GM19239 (cell line): ENCODE measurements around the gene FGF14.

ENCODE experiments used
- DNase-seq: peaks from one replicate; pipeline ENCODE4 v3.0.0; 2011; ENCODE audit warnings: low spot score; ENCODE audit not compliant: insufficient read length
- FAIRE-seq: peaks from 2 replicates; lab custom pipeline; 2011; peaks lifted over from hg19 to GRCh38; lab: Jason Lieb, UNC

The FGF14 gene

GRCh38 chr13:101959016-101959415, 442.8 kb downstream of the FGF14 start:
- FAIRE-seq (no peak), DNase-seq (no peak)

GRCh38 chr13:101955764-101956163, 446.1 kb downstream of the FGF14 start:
- FAIRE-seq, result no peak
- no peak for DNase-seq

GRCh38 chr13:101951114-101951513, 450.7 kb downstream of the FGF14 start:
- FAIRE-seq (no peak), DNase-seq (no peak)

GRCh38 chr13:101949681-101950080, 452.2 kb downstream of the FGF14 start:
- FAIRE-seq (no peak), DNase-seq (no peak)

GRCh38 chr13:101946401-101946800, 455.4 kb downstream of the FGF14 start:
- FAIRE-seq, result no peak
- no peak for DNase-seq

- no peak for DNase-seq
These were observed 456.4 kb downstream of the FGF14 start for GRCh38 chr13:101945435-101945834.

GRCh38 chr13:101944521-101944920, 457.3 kb downstream of the FGF14 start:
- DNase-seq (no peak), FAIRE-seq (no peak)

More at GRCh38 chr13:101945435-101945834, 456.4 kb downstream of the FGF14 start:
- FAIRE-seq, result no peak

- FAIRE-seq (no peak), DNase-seq (no peak)
These were observed 459.2 kb downstream of the FGF14 start for GRCh38 chr13:101942535-101943157.

- DNase-seq, result no peak
- FAIRE-seq, result no peak
These were observed 459.8 kb downstream of the FGF14 start for GRCh38 chr13:101942038-101942437.

- DNase-seq, result no peak
- no peak for FAIRE-seq
These were observed 460.6 kb downstream of the FGF14 start for GRCh38 chr13:101941095-101941783.

GRCh38 chr13:101939370-101939769, 462.5 kb downstream of the FGF14 start:
- FAIRE-seq (no peak), DNase-seq (no peak)

GRCh38 chr13:101935828-101936227, 466.0 kb downstream of the FGF14 start:
- FAIRE-seq, result no peak
- DNase-seq, result no peak

- FAIRE-seq (no peak), DNase-seq (no peak)
These were observed 470.7 kb downstream of the FGF14 start for GRCh38 chr13:101931186-101931585.

- FAIRE-seq, result no peak
These were observed 471.5 kb downstream of the FGF14 start for GRCh38 chr13:101930331-101930730.

GRCh38 chr13:101925731-101926130, 476.1 kb downstream of the FGF14 start:
- FAIRE-seq, result no peak
- no peak for DNase-seq

More at GRCh38 chr13:101930331-101930730, 471.5 kb downstream of the FGF14 start:
- no peak for DNase-seq

GRCh38 chr13:101919541-101920181, 482.2 kb downstream of the FGF14 start:
- no peak for DNase-seq
- no peak for FAIRE-seq

GRCh38 chr13:101917833-101918661, 483.8 kb downstream of the FGF14 start:
- DNase-seq (no peak), FAIRE-seq (no peak)

- FAIRE-seq (no peak), DNase-seq (no peak)
These were observed 484.4 kb downstream of the FGF14 start for GRCh38 chr13:101917475-101917810.

GRCh38 chr13:101916775-101917474, 484.9 kb downstream of the FGF14 start:
- no peak for FAIRE-seq
- no peak for DNase-seq
